NK-92 treated with Interleukin-12 subunit alpha and Interleukin-12 subunit beta, amount 100 ng/mL, for 24 hours (cell line): ENCODE results near the gene CTAG2.
"Not testable (repeated sequence)": the region's sequence is repeated elsewhere in the genome, so short reads cannot be mapped to it uniquely, and the experiment has no call there.

Source experiments
- DNase-seq: peaks from one replicate; lab custom pipeline; 2025; lab: John Stamatoyannopoulos, UW

CTAG2 gene

GRCh38 chrX:154653413-154653812 is at the start of gene CTAG2:
Gene CTAG2, minus strand, starts transcription at chrX:154653579. Its CDS starts 64 bp downstream, at chrX:154653515.
- DNase-seq: not testable (repeated sequence)

- DNase-seq: no peak
Measured at GRCh38 chrX:154698630-154699248, 45.4 kb upstream of the CTAG2 start.

GRCh38 chrX:154696676-154697045 is 43.3 kb upstream of the CTAG2 start:
- no peak for DNase-seq

- DNase-seq: no peak
Measured at GRCh38 chrX:154695911-154696675, 42.7 kb upstream of the CTAG2 start.

GRCh38 chrX:154693394-154693793 is 40.0 kb upstream of the CTAG2 start:
- no peak for DNase-seq

GRCh38 chrX:154690438-154690837 is 37.1 kb upstream of the CTAG2 start:
- not testable (repeated sequence) for DNase-seq

GRCh38 chrX:154672084-154672483 is 18.7 kb upstream of the CTAG2 start:
- not testable (repeated sequence) for DNase-seq

GRCh38 chrX:154670848-154671247 is 17.5 kb upstream of the CTAG2 start:
- DNase-seq: not testable (repeated sequence)

GRCh38 chrX:154661899-154662298 is 8.5 kb upstream of the CTAG2 start:
- no peak for DNase-seq

GRCh38 chrX:154661170-154661569 is 7.8 kb upstream of the CTAG2 start:
- DNase-seq: no peak

GRCh38 chrX:154660541-154660940 is 7.2 kb upstream of the CTAG2 start:
- DNase-seq: no peak

- DNase-seq: no peak
Measured at GRCh38 chrX:154658957-154659356, 5.6 kb upstream of the CTAG2 start.

- no peak for DNase-seq
Measured at GRCh38 chrX:154658187-154658586, 4.8 kb upstream of the CTAG2 start.

- no peak for DNase-seq
Measured at GRCh38 chrX:154657226-154657805, 3.9 kb upstream of the CTAG2 start.

- no peak for DNase-seq
Measured at GRCh38 chrX:154655786-154656185, 2.4 kb upstream of the CTAG2 start.

GRCh38 chrX:154655346-154655745 is 2.0 kb upstream of the CTAG2 start:
- DNase-seq: no peak

GRCh38 chrX:154654925-154655324 is 1.5 kb upstream of the CTAG2 start:
- DNase-seq: no peak

- DNase-seq: no peak
Measured at GRCh38 chrX:154654372-154654771, 993 bp upstream of the CTAG2 start.

- DNase-seq: no peak
Measured at GRCh38 chrX:154653048-154653401, 354 bp downstream of the CTAG2 start.

- no peak for DNase-seq
Measured at GRCh38 chrX:154652311-154653047, 900 bp downstream of the CTAG2 start.

- DNase-seq: no peak
Measured at GRCh38 chrX:154650221-154650510, 3.2 kb downstream of the CTAG2 start.

- no peak for DNase-seq
Measured at GRCh38 chrX:154649503-154650220, 3.7 kb downstream of the CTAG2 start.
